ENCODE data around the gene ZNF879. TPM values are rescaled to one million over a fixed set of nuclear protein-coding genes. Genes with fewer than 3 reads are reported as not detected.

ZNF879 gene
- total RNA-seq (2021) (3.1 and 3.6 TPM in 2 replicates), Bru-seq, nascent RNA (percentile 51 among the genes with signal in this experiment), BruChase-seq, experiment 1, labeled RNA remaining after a 2-hour chase (percentile 44 among the genes with signal in this experiment), BruChase-seq, experiment 2, labeled RNA remaining after a 6-hour chase (percentile 41 among the genes with signal in this experiment)
- long read RNA-seq, partial matches to known transcripts, result 0 of 3 reads
- long read RNA-seq, other reads (novel, unspliced or antisense), result 1 of 3 reads

DNA sequence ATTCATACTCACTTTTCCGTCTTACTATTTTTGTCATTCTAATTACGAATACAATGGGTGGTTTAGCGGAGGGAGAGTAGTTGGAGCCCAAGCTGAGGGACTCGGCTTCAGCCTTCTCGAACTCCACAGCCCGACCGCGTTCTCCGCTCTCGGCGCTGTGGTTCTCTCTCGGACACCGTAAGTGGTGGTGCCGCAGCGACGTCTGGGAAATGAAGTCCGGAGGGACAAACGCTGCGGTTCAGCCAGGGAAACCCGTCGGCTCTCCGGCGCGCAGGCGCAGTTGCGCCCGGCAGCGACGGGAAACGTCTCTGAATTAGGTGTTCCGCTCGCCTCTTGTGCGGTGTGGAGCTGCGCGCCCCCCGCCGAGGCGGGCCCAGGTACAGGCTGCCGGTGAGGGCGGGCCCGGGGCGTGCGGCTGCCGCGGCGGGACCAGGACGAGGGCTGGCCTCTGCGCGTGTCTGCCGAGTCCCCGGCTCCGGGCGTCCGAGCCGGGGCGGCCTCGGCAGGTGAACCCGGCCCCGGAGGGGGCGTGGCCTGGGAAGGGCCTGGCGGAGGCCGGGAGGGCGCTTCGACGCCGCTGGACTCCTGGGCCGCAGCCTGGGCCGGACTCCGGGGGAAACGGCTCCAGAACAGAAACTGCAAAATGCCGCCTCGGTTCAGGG is at the start of gene ZNF879:
Gene ZNF879, plus strand, starts transcription at position 277 of the 662 bp plus-strand sequence. CDS start 1,201 bp downstream, outside the sequence.
- no TSS peak for BruUV-seq (replicated peaks)
- intact Hi-C loops (cut with micrococcal nuclease; ENCODE audit: unreplicated experiment), result no loop called here
- TF ChIP-seq, protein P1, sequence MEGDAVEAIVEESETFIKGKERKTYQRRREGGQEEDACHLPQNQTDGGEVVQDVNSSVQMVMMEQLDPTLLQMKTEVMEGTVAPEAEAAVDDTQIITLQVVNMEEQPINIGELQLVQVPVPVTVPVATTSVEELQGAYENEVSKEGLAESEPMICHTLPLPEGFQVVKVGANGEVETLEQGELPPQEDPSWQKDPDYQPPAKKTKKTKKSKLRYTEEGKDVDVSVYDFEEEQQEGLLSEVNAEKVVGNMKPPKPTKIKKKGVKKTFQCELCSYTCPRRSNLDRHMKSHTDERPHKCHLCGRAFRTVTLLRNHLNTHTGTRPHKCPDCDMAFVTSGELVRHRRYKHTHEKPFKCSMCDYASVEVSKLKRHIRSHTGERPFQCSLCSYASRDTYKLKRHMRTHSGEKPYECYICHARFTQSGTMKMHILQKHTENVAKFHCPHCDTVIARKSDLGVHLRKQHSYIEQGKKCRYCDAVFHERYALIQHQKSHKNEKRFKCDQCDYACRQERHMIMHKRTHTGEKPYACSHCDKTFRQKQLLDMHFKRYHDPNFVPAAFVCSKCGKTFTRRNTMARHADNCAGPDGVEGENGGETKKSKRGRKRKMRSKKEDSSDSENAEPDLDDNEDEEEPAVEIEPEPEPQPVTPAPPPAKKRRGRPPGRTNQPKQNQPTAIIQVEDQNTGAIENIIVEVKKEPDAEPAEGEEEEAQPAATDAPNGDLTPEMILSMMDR (conservative IDR thresholded peaks at IDR 0.05; ENCODE audit: low read depth, low read length), result no peak
- no peak for TF ChIP-seq EZH2 (IDR thresholded peaks at IDR 0.05; ENCODE audit: borderline replicate concordance, low read depth, low read length, poor library complexity, severe bottlenecking)
- peaks cover 9% of the 10 kb centered on the region for H3K9me3 ChIP-seq (ENCODE audit: low read depth, low read length, poor library complexity, severe bottlenecking)
- peak within 1 kb of the TSS; percentile 76 for H3K4me3 ChIP-seq (ENCODE audit: low read depth, low read length, poor library complexity, severe bottlenecking)
- CTCF ChIA-PET, result no interaction called here
- H3K27me3 ChIP-seq (replicated peaks; ENCODE audit: insufficient read depth, low read depth, low read length, poor library complexity), result no peaks in the 10 kb centered on the region
- peak; percentile 94 for DNase-seq (ENCODE audit: low spot score)
- peaks cover under 1% of the 10 kb centered on the region for H3K36me3 ChIP-seq (ENCODE audit: insufficient read depth, low read length, poor library complexity, severe bottlenecking)
- peak within 1 kb of the TSS; percentile 45 for H3K27ac ChIP-seq (ENCODE audit: low read depth, low read length, poor library complexity, severe bottlenecking)
- H3K4me1 ChIP-seq (ENCODE audit: insufficient read depth, low read length, poor library complexity, severe bottlenecking), result no peaks in the 10 kb centered on the region
- POLR2A ChIA-PET (ENCODE audit: low non-redundant PET), result no interaction called here

DNA sequence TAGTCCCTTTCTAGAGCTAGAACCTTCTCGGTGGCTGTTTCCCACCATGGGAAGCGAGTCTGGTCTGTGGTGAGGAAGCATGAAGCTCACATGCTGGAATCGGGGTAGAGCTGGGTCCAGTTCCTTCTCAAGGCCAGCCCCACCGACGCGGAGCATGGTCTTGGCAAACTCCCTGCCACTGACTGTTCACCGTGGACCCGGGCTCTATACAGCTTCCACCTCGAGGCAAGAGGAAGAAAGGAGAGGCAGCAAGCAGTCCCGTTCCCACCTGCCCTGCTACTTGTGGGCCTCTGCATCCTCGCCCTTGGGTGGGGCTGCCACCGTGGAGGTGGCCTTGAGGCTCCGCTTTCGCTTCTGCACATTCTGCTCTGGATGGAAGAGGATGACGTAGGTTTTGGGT is 42.2 kb upstream of the ZNF879 start:
- DNase-seq (ENCODE audit: low spot score), result no peak
- ChIA-PET POLR2A (ENCODE audit: low non-redundant PET) (no interaction called here), CTCF (no interaction called here)
- Histone ChIP-seq H3K9me3 (ENCODE audit: low read depth, low read length, poor library complexity, severe bottlenecking) (peaks cover 19% of the 10 kb centered on the region), H3K4me3 (ENCODE audit: low read depth, low read length, poor library complexity, severe bottlenecking) (no peak overlapping the region), H3K4me1 (ENCODE audit: insufficient read depth, low read length, poor library complexity, severe bottlenecking) (no peaks in the 10 kb centered on the region), H3K27me3 (replicated peaks; ENCODE audit: insufficient read depth, low read depth, low read length, poor library complexity) (no peaks in the 10 kb centered on the region), H3K36me3 (ENCODE audit: insufficient read depth, low read length, poor library complexity, severe bottlenecking) (no peaks in the 10 kb centered on the region), H3K27ac (ENCODE audit: low read depth, low read length, poor library complexity, severe bottlenecking) (no peak overlapping the region)
- TF ChIP-seq, protein P1 (conservative IDR thresholded peaks at IDR 0.05; ENCODE audit: low read depth, low read length), result no peak
- TF ChIP-seq EZH2 (IDR thresholded peaks at IDR 0.05; ENCODE audit: borderline replicate concordance, low read depth, low read length, poor library complexity, severe bottlenecking), result no peak
- BruUV-seq (replicated peaks), result no TSS peak
- intact Hi-C loops (cut with micrococcal nuclease; ENCODE audit: unreplicated experiment), result no loop called here

DNA sequence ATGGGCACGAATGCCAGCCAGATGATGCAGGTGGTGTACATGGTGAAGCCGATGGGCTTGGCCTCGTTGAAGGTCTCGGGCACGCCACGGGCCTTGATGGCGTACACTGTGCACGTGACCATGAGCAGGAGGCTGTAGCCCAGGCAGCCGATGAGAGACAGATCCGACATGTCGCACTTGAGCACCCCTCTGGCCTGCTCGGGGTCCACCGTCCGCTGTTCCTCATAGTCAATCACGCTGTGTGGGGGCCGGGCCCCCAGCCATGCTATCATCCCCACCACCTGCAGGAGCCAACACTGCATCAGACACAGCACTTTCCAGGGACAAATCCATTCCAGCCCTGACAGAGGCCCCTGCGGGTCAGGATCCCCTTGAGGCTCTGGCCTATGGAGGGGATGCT is 40.7 kb upstream of the ZNF879 start:
- DNase-seq (ENCODE audit: low spot score), result no peak
- Histone ChIP-seq H3K27me3 (replicated peaks; ENCODE audit: insufficient read depth, low read depth, low read length, poor library complexity) (no peaks in the 10 kb centered on the region), H3K4me3 (ENCODE audit: low read depth, low read length, poor library complexity, severe bottlenecking) (no peak overlapping the region), H3K36me3 (ENCODE audit: insufficient read depth, low read length, poor library complexity, severe bottlenecking) (no peaks in the 10 kb centered on the region), H3K9me3 (ENCODE audit: low read depth, low read length, poor library complexity, severe bottlenecking) (peaks cover 6% of the 10 kb centered on the region), H3K27ac (ENCODE audit: low read depth, low read length, poor library complexity, severe bottlenecking) (no peak overlapping the region), H3K4me1 (ENCODE audit: insufficient read depth, low read length, poor library complexity, severe bottlenecking) (no peaks in the 10 kb centered on the region)
- intact Hi-C loops (cut with micrococcal nuclease; ENCODE audit: unreplicated experiment), result no loop called here
- ChIA-PET POLR2A (ENCODE audit: low non-redundant PET) (no interaction called here), CTCF (no interaction called here)
- TF ChIP-seq EZH2 (IDR thresholded peaks at IDR 0.05; ENCODE audit: borderline replicate concordance, low read depth, low read length, poor library complexity, severe bottlenecking), result no peak
- TF ChIP-seq, protein P1 (conservative IDR thresholded peaks at IDR 0.05; ENCODE audit: low read depth, low read length), result no peak
- BruUV-seq (replicated peaks), result no TSS peak

All from A673 (cell line).